Lower leg skin (tissue), 4 donors: ENCODE data around the gene SPATA17. TPM values are rescaled to one million over a fixed set of nuclear protein-coding genes. Genes with fewer than 3 reads are reported as not detected.
"Not testable (repeated sequence)": the region's sequence is repeated elsewhere in the genome, so short reads cannot be mapped to it uniquely, and the experiment has no call there.

Experiments used
- DNase-seq, 2 donors: peaks; one replicate each; pipeline ENCODE4 v3.0.0-alpha.2; 2019; ENCODE audit warnings: low spot score in 2 of 2
- H3K4me3 ChIP-seq: fragments of 200-600 bp; sonication (generic); 2 replicates; pipeline ENCODE4 v1.5.1; 2017; ENCODE audit warnings: mild to moderate bottlenecking, low read depth; ENCODE audit not compliant: poor library complexity, severe bottlenecking
- CTCF ChIP-seq, 3 donors: fragments of 450-650 bp; IDR thresholded peaks; one replicate each; pipeline ENCODE4 v1.5.1; 2016; ENCODE audit warnings: antibody characterized with exemption in 3 of 3, mild to moderate bottlenecking in 3 of 3, moderate library complexity in 2 of 3
- POLR2A ChIP-seq, 2 donors: fragments of 450-650 bp; IDR thresholded peaks; one replicate each; pipeline ENCODE4 v1.6.1; 2016 to 2017; ENCODE audit warnings: antibody characterized with exemption in 2 of 2, mild to moderate bottlenecking in 1 of 2, moderate library complexity in 1 of 2
- WGBS, 2 donors: methylation state at CpG; one replicate each; pipeline ENCODE4 v1.1.5; 2018; 5-methylcytosine and 5-hydroxymethylcytosine counted together
- intact Hi-C: fragments of 100-400 bp; cut with DNase I; formaldehyde crosslinking; loops from one replicate; pipeline ENCODE4 v1.15.0; 2023; ENCODE audit warnings: low total_unique reads
- total RNA-seq, 4 donors: library from RNA; depleted of rRNA; stranded (reverse); fragments of >200 nt; gene quantifications; one replicate each; pipeline ENCODE4 v1.1.0, GENCODE V29; 2016

SPATA17 gene
- total RNA-seq, 4 donors from 2014 or later: 0.06 to 1.6 TPM; not detected in 2

GRCh38 chr1:217687511-217687910 is 56.4 kb downstream of the SPATA17 start:
- intact Hi-C loops: no loop called here
- 54 to 63% methylated on average over 4 of the region's 4 CpGs for WGBS, 2 donors
- DNase-seq: no peak
- no peak for TF ChIP-seq CTCF (IDR thresholded peaks at IDR 0.05)
- TF ChIP-seq POLR2A (IDR thresholded peaks at IDR 0.05): no peak
- H3K4me3 ChIP-seq: no peak overlapping the region

GRCh38 chr1:217696140-217696539 is 65.0 kb downstream of the SPATA17 start:
- intact Hi-C loops, DNase-seq: not testable (repeated sequence)
- 95 to 97% methylated on average over 25 of the region's 25 CpGs for WGBS, 2 donors

GRCh38 chr1:217703326-217703725 is 72.2 kb downstream of the SPATA17 start:
- DNase-seq: no peak
- intact Hi-C loops: no loop called here
- WGBS, 2 donors: 96 to 97% methylated on average over 5 to 6 of the region's 6 CpGs
- no peak overlapping the region for H3K4me3 ChIP-seq
- TF ChIP-seq CTCF (IDR thresholded peaks at IDR 0.05) (no peak), POLR2A (IDR thresholded peaks at IDR 0.05) (no peak)

More at GRCh38 chr1:217696140-217696539, 65.0 kb downstream of the SPATA17 start:
- H3K4me3 ChIP-seq: not testable (repeated sequence)

- WGBS, 2 donors: 54 to 62% methylated on average over 5 of the region's 5 CpGs
- TF ChIP-seq POLR2A (IDR thresholded peaks at IDR 0.05) (no peak), CTCF (IDR thresholded peaks at IDR 0.05) (no peak)
- H3K4me3 ChIP-seq: no peak overlapping the region
- intact Hi-C loops: no loop called here
- no peak for DNase-seq
Observed at GRCh38 chr1:217712925-217713597, 81.9 kb downstream of the SPATA17 start.

GRCh38 chr1:217715681-217716080 is 84.5 kb downstream of the SPATA17 start:
- DNase-seq: no peak
- WGBS, 2 donors: 92 to 93% methylated on average over 4 of the region's 4 CpGs
- TF ChIP-seq CTCF (IDR thresholded peaks at IDR 0.05) (no peak), POLR2A (IDR thresholded peaks at IDR 0.05) (no peak)
- no peak overlapping the region for H3K4me3 ChIP-seq
- intact Hi-C loops: no loop called here

- DNase-seq: no peak
- 53 to 68% methylated on average over 1 of the region's 1 CpG for WGBS, 2 donors
- no peak overlapping the region for H3K4me3 ChIP-seq
- intact Hi-C loops: no loop called here
- TF ChIP-seq POLR2A (IDR thresholded peaks at IDR 0.05) (no peak), CTCF (IDR thresholded peaks at IDR 0.05) (no peak)
Observed at GRCh38 chr1:217717959-217718358, 86.8 kb downstream of the SPATA17 start.
